Coronary artery (tissue), 2 donors: Measurements from ENCODE around the gene SPSB1.
A peak's percentile ranks its signal among the peaks of the same experiment; 100 is the strongest.

ENCODE experiments used
- DNase-seq: peaks from one replicate; pipeline ENCODE4 v3.0.0-alpha.2; 2017; ENCODE audit warnings: low spot score
- H3K27ac ChIP-seq, 2 donors: fragments of 200-600 bp; sonication (generic); one replicate each; pipeline ENCODE4 v1.5.1; 2016 to 2019
- H3K4me3 ChIP-seq: fragments of 200-600 bp; sonication (generic); 2 replicates; pipeline ENCODE4 v1.5.1; 2016; ENCODE audit warnings: mild to moderate bottlenecking, moderate library complexity
- TF ChIP-seq, protein P1 (sequence below): fragments of 200-600 bp; sonication (generic); IDR thresholded peaks from one replicate; pipeline ENCODE4 v1.5.1; 2019; ENCODE audit warnings: antibody characterized with exemption

The SPSB1 gene

DNA sequence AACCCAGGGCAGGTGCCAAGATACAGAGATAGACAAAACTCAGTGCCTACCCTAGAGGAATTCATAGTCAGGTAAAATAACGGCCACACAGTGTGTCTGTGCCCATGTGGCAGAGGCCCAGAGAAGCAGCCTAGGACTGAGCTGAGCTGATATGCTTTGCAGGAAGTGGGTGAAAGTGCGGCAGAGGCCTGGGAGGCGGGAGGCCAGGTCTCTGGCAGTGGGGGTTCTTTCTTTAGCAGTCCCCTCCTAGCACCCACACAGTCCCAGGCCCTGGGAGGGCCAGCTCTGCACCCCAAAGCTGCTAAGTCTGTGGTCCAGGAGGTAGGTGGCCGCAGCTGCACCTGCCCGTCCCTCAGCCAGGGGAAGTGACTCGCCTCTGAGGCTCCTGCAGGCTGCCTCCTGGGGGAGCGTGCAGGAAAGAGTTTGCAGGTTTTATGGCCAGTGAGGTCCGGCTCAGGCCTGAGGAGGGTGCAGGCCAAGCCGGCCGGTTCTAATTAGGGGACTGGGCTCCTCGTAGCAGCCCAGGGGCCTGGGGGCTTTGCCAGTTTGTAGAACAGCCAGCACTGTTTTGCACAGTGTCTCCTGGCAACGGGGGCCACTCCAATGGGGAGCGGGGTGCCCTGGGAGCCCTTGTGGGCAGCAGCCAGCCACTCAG lies 107.9 kb downstream of the SPSB1 start:
- DNase-seq, result no peak
- Histone ChIP-seq H3K4me3 (no peak overlapping the region), H3K27ac (peak overlapping the region; percentile 65 to 86)
- TF ChIP-seq, protein P1, sequence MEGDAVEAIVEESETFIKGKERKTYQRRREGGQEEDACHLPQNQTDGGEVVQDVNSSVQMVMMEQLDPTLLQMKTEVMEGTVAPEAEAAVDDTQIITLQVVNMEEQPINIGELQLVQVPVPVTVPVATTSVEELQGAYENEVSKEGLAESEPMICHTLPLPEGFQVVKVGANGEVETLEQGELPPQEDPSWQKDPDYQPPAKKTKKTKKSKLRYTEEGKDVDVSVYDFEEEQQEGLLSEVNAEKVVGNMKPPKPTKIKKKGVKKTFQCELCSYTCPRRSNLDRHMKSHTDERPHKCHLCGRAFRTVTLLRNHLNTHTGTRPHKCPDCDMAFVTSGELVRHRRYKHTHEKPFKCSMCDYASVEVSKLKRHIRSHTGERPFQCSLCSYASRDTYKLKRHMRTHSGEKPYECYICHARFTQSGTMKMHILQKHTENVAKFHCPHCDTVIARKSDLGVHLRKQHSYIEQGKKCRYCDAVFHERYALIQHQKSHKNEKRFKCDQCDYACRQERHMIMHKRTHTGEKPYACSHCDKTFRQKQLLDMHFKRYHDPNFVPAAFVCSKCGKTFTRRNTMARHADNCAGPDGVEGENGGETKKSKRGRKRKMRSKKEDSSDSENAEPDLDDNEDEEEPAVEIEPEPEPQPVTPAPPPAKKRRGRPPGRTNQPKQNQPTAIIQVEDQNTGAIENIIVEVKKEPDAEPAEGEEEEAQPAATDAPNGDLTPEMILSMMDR, result no peak

DNA sequence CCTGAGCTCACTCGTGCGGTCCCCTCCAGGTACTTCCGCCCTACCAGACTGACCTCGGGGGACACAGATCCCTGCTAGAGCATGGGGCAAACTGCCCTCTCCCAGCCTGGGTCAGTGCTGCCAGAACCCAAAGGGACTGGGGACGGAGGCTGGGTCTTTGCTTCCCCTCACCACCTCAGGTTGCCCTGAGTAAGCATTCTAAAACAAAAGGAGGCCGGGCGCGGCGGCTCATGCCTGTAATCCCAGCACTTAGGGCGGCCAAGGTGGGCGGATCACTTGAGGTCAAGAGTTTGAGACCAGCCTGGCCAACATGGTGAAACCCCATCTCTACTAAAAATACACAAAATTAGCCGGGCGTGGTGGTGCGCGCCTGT lies 108.4 kb downstream of the SPSB1 start:
- Histone ChIP-seq H3K4me3 (no peak overlapping the region), H3K27ac (peak overlapping the region; percentile 65 to 86)
- TF ChIP-seq, protein P1, result no peak
- no peak for DNase-seq

DNA sequence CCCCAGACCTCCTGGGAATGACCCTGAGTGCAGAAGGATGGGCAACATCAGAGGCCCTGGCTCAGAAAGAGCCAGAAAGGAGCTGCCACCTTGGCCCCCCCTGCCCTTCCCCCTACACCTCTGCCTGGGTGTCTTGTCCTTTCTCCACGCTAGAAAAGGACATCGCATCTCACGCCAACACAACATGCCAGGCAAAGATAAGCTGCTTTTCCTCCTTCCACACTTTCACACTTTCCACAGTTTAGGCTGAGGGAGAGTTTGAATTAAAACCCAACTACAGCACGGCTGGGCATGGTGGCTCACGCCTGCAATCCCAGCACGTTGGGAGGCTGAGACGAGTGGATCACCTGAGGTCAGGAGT lies 109.5 kb downstream of the SPSB1 start:
- H3K27ac ChIP-seq, result peak overlapping the region; percentile 65 to 86
- TF ChIP-seq, protein P1, result no peak
- H3K4me3 ChIP-seq, result peak overlapping the region; percentile 30
- no peak for DNase-seq

GRCh38 chr1:9402717-9403225 lies 110.1 kb downstream of the SPSB1 start:
- TF ChIP-seq, protein P1, result no peak
- no peak for DNase-seq
- Histone ChIP-seq H3K27ac (peak overlapping the region; percentile 65 to 86), H3K4me3 (no peak overlapping the region)

- no peak for DNase-seq
- H3K4me3 ChIP-seq, result no peak overlapping the region
- H3K27ac ChIP-seq, result peak overlapping the region in 1 of 2 donors; percentile 40
- TF ChIP-seq, protein P1, result no peak
Measured at GRCh38 chr1:9404117-9404914, 111.6 kb downstream of the SPSB1 start.

GRCh38 chr1:9406111-9406510 lies 113.4 kb downstream of the SPSB1 start:
- TF ChIP-seq, protein P1, result no peak
- H3K4me3 ChIP-seq, result no peak overlapping the region
- no peak for DNase-seq
- H3K27ac ChIP-seq, result no peak overlapping the region
